Measurements from ENCODE around the gene TRIM68.

TRIM68 gene

DNA sequence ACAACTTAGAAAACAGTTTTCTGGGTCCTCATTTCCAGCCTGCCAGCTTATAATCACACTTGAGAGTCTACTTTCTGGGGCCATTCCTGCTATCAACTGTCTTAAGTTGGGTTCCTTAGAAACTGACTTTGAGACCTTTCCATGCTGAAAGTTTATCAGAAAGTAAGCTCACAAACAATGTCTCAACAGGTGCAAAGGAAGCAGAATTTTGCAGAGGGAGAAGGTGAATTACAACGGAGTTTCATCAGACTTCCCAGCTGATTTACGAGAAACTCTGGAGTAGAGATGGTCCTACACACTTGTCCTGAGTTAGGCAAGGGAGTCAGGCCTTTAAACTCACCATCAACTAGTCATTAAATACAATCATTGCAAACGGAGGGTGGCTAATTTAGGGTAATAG lies 31.2 kb downstream of the TRIM68 start:
- Histone ChIP-seq H3K4me3 (ENCODE audit: insufficient read depth, low read length, poor library complexity, severe bottlenecking) (no peak overlapping the region), H2AFZ (ENCODE audit: low read depth, low read length, severe bottlenecking) (no peak overlapping the region), H3K27ac (ENCODE audit: low read depth, low read length) (no peak overlapping the region), H3K4me2 (ENCODE audit: low read depth, low read length, poor library complexity, severe bottlenecking) (no peak overlapping the region), H4K20me1 (ENCODE audit: low read depth, low read length) (no peaks in the 10 kb centered on the region), H3K9me2 (replicated peaks; ENCODE audit: insufficient read depth, low read length) (no peaks in the 10 kb centered on the region), H3F3A (ENCODE audit: insufficient read depth) (no peaks in the 10 kb centered on the region), H3K36me3 (ENCODE audit: low read length) (no peaks in the 10 kb centered on the region), H3K9me3 (ENCODE audit: insufficient read depth, low read length) (no peaks in the 10 kb centered on the region), H3K27me3 (ENCODE audit: low read length) (0 out of 2 replicates have a peak, but pooled peaks cover 4% of the 10 kb centered on the region), H3K79me2 (ENCODE audit: insufficient read depth, low read length) (no peaks in the 10 kb centered on the region), H3K9ac (ENCODE audit: low read length) (no peak overlapping the region)
- TF ChIP-seq, protein P1, sequence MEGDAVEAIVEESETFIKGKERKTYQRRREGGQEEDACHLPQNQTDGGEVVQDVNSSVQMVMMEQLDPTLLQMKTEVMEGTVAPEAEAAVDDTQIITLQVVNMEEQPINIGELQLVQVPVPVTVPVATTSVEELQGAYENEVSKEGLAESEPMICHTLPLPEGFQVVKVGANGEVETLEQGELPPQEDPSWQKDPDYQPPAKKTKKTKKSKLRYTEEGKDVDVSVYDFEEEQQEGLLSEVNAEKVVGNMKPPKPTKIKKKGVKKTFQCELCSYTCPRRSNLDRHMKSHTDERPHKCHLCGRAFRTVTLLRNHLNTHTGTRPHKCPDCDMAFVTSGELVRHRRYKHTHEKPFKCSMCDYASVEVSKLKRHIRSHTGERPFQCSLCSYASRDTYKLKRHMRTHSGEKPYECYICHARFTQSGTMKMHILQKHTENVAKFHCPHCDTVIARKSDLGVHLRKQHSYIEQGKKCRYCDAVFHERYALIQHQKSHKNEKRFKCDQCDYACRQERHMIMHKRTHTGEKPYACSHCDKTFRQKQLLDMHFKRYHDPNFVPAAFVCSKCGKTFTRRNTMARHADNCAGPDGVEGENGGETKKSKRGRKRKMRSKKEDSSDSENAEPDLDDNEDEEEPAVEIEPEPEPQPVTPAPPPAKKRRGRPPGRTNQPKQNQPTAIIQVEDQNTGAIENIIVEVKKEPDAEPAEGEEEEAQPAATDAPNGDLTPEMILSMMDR (IDR thresholded peaks at IDR 0.05; ENCODE audit: insufficient read depth, low read length, poor library complexity, severe bottlenecking): no peak
- no peak for TF ChIP-seq EZH2phosphoT487 (conservative IDR thresholded peaks at IDR 0.05; ENCODE audit: low read length)

DNA sequence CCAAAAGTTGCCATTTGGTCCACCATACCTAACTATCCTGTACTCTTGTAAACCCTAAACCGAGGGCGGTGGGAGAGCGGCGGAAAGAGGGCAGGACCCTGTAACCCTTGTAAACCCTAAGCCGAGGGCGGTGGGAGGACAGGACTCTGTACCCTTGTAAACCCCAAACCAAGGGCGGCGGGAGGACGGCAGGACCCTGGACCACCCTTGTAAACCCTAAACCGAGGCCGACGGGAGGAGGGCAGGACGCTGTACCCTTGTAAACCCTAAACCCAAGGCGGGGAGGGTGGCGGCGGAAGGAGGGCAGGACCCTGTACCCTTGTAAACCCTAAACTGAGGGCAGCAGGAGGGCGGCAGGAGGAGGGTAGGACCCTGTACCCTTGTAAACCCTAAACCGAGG lies 39.0 kb downstream of the TRIM68 start:
- no peaks in the 10 kb centered on the region; the same call in 1 of the 2 replicates for H3K9me3 ChIP-seq (ENCODE audit: insufficient read depth, low read length)
- no peak for TF ChIP-seq EZH2phosphoT487 (conservative IDR thresholded peaks at IDR 0.05; ENCODE audit: low read length)
- TF ChIP-seq, protein P1 (IDR thresholded peaks at IDR 0.05; ENCODE audit: insufficient read depth, low read length, poor library complexity, severe bottlenecking): no peak

DNA sequence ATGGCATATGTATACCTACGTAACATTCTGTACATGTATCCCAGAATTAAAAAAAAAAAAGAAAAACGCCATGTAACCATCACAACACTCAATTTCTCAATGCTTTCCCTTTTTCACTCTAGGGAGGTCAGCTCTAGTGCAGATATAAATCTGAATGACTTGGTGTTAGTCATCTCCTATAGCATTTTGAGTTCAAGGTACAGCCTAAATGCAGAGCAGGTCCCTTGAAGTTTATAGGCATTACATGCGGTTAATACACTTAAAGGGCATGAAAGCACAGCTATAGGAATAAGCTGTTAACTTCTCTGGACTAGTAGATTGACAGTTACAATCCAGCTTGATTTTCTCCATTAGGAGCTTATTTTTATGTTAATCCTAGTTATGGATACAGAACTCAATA lies 42.7 kb downstream of the TRIM68 start:
- H3K36me3 ChIP-seq (ENCODE audit: low read length): no peaks in the 10 kb centered on the region
- H3K9ac ChIP-seq (ENCODE audit: low read length): no peak overlapping the region
- no peaks in the 10 kb centered on the region; the same call in 1 of the 2 replicates for H3K9me3 ChIP-seq (ENCODE audit: insufficient read depth, low read length)
- H3K4me2 ChIP-seq (ENCODE audit: low read depth, low read length, poor library complexity, severe bottlenecking): no peak overlapping the region
- H3K9me2 ChIP-seq (replicated peaks; ENCODE audit: insufficient read depth, low read length): no peaks in the 10 kb centered on the region
- no peak overlapping the region for H3K27ac ChIP-seq (ENCODE audit: low read depth, low read length)
- H4K20me1 ChIP-seq (ENCODE audit: low read depth, low read length): no peaks in the 10 kb centered on the region
- no peaks in the 10 kb centered on the region for H3K27me3 ChIP-seq (ENCODE audit: low read length)
- H3K79me2 ChIP-seq (ENCODE audit: insufficient read depth, low read length): no peaks in the 10 kb centered on the region
- H3K4me3 ChIP-seq (ENCODE audit: insufficient read depth, low read length, poor library complexity, severe bottlenecking): no peak overlapping the region
- no peak for TF ChIP-seq EZH2phosphoT487 (conservative IDR thresholded peaks at IDR 0.05; ENCODE audit: low read length)
- TF ChIP-seq, protein P1 (IDR thresholded peaks at IDR 0.05; ENCODE audit: insufficient read depth, low read length, poor library complexity, severe bottlenecking): no peak
- H3F3A ChIP-seq (ENCODE audit: insufficient read depth): no peaks in the 10 kb centered on the region
- no peak overlapping the region for H2AFZ ChIP-seq (ENCODE audit: low read depth, low read length, severe bottlenecking)

More for the DNA sequence above, 39.0 kb downstream of the TRIM68 start:
- Histone ChIP-seq H2AFZ (ENCODE audit: low read depth, low read length, severe bottlenecking) (no peak overlapping the region), H3K27me3 (ENCODE audit: low read length) (no peaks in the 10 kb centered on the region), H3K27ac (ENCODE audit: low read depth, low read length) (no peak overlapping the region), H3K79me2 (ENCODE audit: insufficient read depth, low read length) (no peaks in the 10 kb centered on the region), H3K36me3 (ENCODE audit: low read length) (no peaks in the 10 kb centered on the region), H3F3A (ENCODE audit: insufficient read depth) (no peaks in the 10 kb centered on the region), H3K4me3 (ENCODE audit: insufficient read depth, low read length, poor library complexity, severe bottlenecking) (no peak overlapping the region), H4K20me1 (ENCODE audit: low read depth, low read length) (no peaks in the 10 kb centered on the region), H3K9ac (ENCODE audit: low read length) (no peak overlapping the region), H3K9me2 (replicated peaks; ENCODE audit: insufficient read depth, low read length) (no peaks in the 10 kb centered on the region), H3K4me2 (ENCODE audit: low read depth, low read length, poor library complexity, severe bottlenecking) (no peak overlapping the region)
